ENCODE results near the gene ERGIC3.

ERGIC3 gene

GRCh38 chr20:35603695-35604448, 62.0 kb downstream of the ERGIC3 start:
- TF ChIP-seq, protein P1, sequence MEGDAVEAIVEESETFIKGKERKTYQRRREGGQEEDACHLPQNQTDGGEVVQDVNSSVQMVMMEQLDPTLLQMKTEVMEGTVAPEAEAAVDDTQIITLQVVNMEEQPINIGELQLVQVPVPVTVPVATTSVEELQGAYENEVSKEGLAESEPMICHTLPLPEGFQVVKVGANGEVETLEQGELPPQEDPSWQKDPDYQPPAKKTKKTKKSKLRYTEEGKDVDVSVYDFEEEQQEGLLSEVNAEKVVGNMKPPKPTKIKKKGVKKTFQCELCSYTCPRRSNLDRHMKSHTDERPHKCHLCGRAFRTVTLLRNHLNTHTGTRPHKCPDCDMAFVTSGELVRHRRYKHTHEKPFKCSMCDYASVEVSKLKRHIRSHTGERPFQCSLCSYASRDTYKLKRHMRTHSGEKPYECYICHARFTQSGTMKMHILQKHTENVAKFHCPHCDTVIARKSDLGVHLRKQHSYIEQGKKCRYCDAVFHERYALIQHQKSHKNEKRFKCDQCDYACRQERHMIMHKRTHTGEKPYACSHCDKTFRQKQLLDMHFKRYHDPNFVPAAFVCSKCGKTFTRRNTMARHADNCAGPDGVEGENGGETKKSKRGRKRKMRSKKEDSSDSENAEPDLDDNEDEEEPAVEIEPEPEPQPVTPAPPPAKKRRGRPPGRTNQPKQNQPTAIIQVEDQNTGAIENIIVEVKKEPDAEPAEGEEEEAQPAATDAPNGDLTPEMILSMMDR (conservative IDR thresholded peaks at IDR 0.05): no peak
- no peak overlapping the region for H3K27ac ChIP-seq

GRCh38 chr20:35604449-35604747, 62.5 kb downstream of the ERGIC3 start:
- H3K27ac ChIP-seq: no peak overlapping the region
- TF ChIP-seq, protein P1 (conservative IDR thresholded peaks at IDR 0.05): no peak; the same call in 1 of the 2 replicates

GRCh38 chr20:35606127-35606526, 64.2 kb downstream of the ERGIC3 start:
- H3K27ac ChIP-seq: no peak overlapping the region
- TF ChIP-seq, protein P1 (conservative IDR thresholded peaks at IDR 0.05): no peak
